ENCODE measurements around the gene BCS1L. TPM values are rescaled to one million over a fixed set of nuclear protein-coding genes. Genes with fewer than 3 reads are reported as not detected.

Gene BCS1L
- total and polyA plus RNA-seq, 4 donors, result 21.4 to 45.2 (median 35.2) TPM

DNA sequence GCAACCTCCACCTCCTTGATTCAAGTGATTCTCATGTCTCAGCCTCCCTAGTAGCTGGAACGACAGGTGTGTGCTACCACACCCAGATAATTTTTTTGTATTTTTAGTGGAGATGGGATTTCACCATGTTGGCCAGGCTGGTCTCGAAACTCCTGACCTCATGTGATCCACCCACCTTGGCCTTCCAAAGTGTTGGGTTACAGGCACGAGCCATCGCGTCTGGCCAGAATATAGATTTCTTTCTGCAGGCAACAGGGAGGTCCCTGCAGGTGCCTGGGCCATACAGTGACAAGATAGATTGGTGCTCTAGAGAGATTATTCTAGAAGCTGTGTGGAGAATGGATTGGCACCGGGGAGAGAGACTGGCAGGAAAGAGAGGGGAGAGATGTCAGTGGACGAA, 38.5 kb upstream of the BCS1L start:
- no peak for DNase-seq
- H3K27ac ChIP-seq (ENCODE audit: low read depth in 1 of 2, low read length in 1 of 2), result no peak overlapping the region
- H3K4me3 ChIP-seq, result no peak overlapping the region
- peaks cover 0 to 6% (median 0%) of the 10 kb centered on the region in 5 donors for H3K4me1 ChIP-seq (ENCODE audit: control insufficient read depth in 5 of 5, insufficient read depth in 5 of 5, low read length in 5 of 5)
- H3K27me3 ChIP-seq (ENCODE audit: control insufficient read depth in 3 of 3, insufficient read depth in 3 of 3, low read length in 2 of 3), result no peaks in the 10 kb centered on the region
- TF ChIP-seq, protein P1, sequence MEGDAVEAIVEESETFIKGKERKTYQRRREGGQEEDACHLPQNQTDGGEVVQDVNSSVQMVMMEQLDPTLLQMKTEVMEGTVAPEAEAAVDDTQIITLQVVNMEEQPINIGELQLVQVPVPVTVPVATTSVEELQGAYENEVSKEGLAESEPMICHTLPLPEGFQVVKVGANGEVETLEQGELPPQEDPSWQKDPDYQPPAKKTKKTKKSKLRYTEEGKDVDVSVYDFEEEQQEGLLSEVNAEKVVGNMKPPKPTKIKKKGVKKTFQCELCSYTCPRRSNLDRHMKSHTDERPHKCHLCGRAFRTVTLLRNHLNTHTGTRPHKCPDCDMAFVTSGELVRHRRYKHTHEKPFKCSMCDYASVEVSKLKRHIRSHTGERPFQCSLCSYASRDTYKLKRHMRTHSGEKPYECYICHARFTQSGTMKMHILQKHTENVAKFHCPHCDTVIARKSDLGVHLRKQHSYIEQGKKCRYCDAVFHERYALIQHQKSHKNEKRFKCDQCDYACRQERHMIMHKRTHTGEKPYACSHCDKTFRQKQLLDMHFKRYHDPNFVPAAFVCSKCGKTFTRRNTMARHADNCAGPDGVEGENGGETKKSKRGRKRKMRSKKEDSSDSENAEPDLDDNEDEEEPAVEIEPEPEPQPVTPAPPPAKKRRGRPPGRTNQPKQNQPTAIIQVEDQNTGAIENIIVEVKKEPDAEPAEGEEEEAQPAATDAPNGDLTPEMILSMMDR (IDR thresholded peaks at IDR 0.05; ENCODE audit: control extremely low read depth, extremely low read depth), result no peak
- 80 to 83% methylated on average over 7 of the region's 7 CpGs for WGBS, 2 donors
- H3K9me3 ChIP-seq (ENCODE audit: control insufficient read depth in 4 of 4, insufficient read depth in 3 of 4, low read length in 3 of 4), result no peaks in the 10 kb centered on the region
- peaks cover 0 to 4% (median 0%) of the 10 kb centered on the region in 4 donors for H3K36me3 ChIP-seq (ENCODE audit: control insufficient read depth in 4 of 4, insufficient read depth in 4 of 4, low read length in 4 of 4)
- ATAC-seq (ENCODE audit: insufficient read depth, low FRiP score), result no peak
- no peak overlapping the region for H3K9ac ChIP-seq (ENCODE audit: insufficient read depth in 1 of 2, low read length in 2 of 2)

DNA sequence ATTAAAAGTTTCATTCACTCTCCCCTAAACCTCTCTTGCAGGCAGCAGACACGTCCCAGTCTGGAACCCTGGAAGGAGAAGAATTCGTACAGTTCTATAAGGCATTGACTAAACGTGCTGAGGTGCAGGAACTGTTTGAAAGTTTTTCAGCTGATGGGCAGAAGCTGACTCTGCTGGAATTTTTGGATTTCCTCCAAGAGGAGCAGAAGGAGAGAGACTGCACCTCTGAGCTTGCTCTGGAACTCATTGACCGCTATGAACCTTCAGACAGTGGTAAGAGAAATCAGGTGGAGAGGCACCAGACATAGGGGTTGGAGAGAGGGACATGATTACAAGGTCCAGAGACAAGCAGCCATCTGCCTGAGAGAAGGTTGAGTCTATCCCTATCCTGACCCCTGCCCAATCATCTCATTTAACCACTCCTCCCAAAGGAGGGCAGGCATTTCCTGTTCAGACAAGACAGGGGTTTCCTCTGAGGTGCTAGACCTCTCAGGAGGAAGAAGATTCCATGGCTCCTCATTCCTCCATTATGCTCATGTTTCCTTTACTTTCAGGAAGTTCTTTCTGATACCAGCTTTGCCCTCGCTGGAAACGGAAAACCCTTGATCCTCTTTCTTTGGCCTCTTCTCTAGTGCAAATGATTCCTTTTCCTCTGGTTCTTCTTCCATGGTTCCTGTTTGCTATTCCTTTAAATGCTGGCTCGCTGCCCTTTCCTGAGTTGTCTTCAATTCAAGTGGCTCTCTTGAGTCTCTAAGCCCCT, 36.7 kb upstream of the BCS1L start:
- TF ChIP-seq, protein P1 (IDR thresholded peaks at IDR 0.05; ENCODE audit: control extremely low read depth, extremely low read depth), result no peak
- 50 to 53% methylated on average over 7 of the region's 7 CpGs for WGBS, 2 donors
- Histone ChIP-seq H3K9ac (ENCODE audit: insufficient read depth in 1 of 2, low read length in 2 of 2) (no peak overlapping the region), H3K27me3 (ENCODE audit: control insufficient read depth in 3 of 3, insufficient read depth in 3 of 3, low read length in 2 of 3) (no peaks in the 10 kb centered on the region), H3K4me1 (ENCODE audit: control insufficient read depth in 5 of 5, insufficient read depth in 5 of 5, low read length in 5 of 5) (peaks cover 0 to 6% (median 0%) of the 10 kb centered on the region in 5 donors), H3K4me3 (no peak overlapping the region), H3K9me3 (ENCODE audit: control insufficient read depth in 4 of 4, insufficient read depth in 3 of 4, low read length in 3 of 4) (no peaks in the 10 kb centered on the region), H3K27ac (ENCODE audit: low read depth in 1 of 2, low read length in 1 of 2) (no peak overlapping the region), H3K36me3 (ENCODE audit: control insufficient read depth in 4 of 4, insufficient read depth in 4 of 4, low read length in 4 of 4) (peaks cover 0 to 4% (median 0%) of the 10 kb centered on the region in 4 donors)
- DNase-seq (peak in 1 of 3 donors; percentile 22), ATAC-seq (ENCODE audit: insufficient read depth, low FRiP score) (no peak)

DNA sequence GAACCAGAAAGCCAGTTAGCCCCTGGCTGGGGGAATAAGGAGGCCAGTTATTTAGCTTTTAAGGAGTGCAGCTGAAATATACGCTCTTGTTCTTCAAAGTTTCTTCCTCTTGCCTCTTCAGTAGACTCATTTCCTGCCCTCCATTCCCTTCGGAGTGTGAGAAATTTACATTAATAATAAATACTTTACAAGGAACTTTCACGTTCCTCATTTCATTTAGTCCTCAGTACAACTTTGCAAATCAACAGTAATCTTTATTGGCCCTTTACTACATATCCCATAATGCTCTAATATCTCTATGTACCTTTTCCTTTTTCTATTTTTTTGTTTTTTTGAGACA, 36.1 kb upstream of the BCS1L start:
- Histone ChIP-seq H3K27me3 (ENCODE audit: control insufficient read depth in 3 of 3, insufficient read depth in 3 of 3, low read length in 2 of 3) (no peaks in the 10 kb centered on the region), H3K36me3 (ENCODE audit: control insufficient read depth in 4 of 4, insufficient read depth in 4 of 4, low read length in 4 of 4) (peaks cover 0 to 4% (median 0%) of the 10 kb centered on the region in 4 donors), H3K4me3 (no peak overlapping the region), H3K9me3 (ENCODE audit: control insufficient read depth in 4 of 4, insufficient read depth in 3 of 4, low read length in 3 of 4) (no peaks in the 10 kb centered on the region), H3K9ac (ENCODE audit: insufficient read depth in 1 of 2, low read length in 2 of 2) (no peak overlapping the region), H3K4me1 (ENCODE audit: control insufficient read depth in 5 of 5, insufficient read depth in 5 of 5, low read length in 5 of 5) (peaks cover 0 to 6% (median 0%) of the 10 kb centered on the region in 5 donors), H3K27ac (ENCODE audit: low read depth in 1 of 2, low read length in 1 of 2) (no peak overlapping the region)
- 16 to 36% methylated on average over 3 of the region's 3 CpGs for WGBS, 2 donors
- TF ChIP-seq, protein P1 (IDR thresholded peaks at IDR 0.05; ENCODE audit: control extremely low read depth, extremely low read depth), result no peak
- DNase-seq (no peak), ATAC-seq (ENCODE audit: insufficient read depth, low FRiP score) (no peak)
